Measurements from ENCODE around the gene TCF7L2. TPM values are rescaled to one million over a fixed set of nuclear protein-coding genes. Genes with fewer than 3 reads are reported as not detected.

TCF7L2 gene
- total RNA-seq, 1 experiment from 2014 or later = 22.1 TPM

- Histone ChIP-seq H3K9me3 (replicated peaks) (no peaks in the 10 kb centered on the region), H3K27me3 (no peaks in the 10 kb centered on the region), H3K36me3 (0 out of 2 replicates have a peak, but pooled peaks cover 2% of the 10 kb centered on the region), H3K4me3 (no peak overlapping the region), H3K4me1 (0 out of 2 replicates have a peak, but pooled peaks cover 5% of the 10 kb centered on the region), H3K27ac (no peak overlapping the region)
- DNase-seq = no peak
Observed at GRCh38 chr10:113111260-113111659, 161.2 kb downstream of the TCF7L2 start.

- H3K9me3 ChIP-seq (replicated peaks) = no peaks in the 10 kb centered on the region
- H3K4me1 ChIP-seq = 0 out of 2 replicates have a peak, but pooled peaks cover 5% of the 10 kb centered on the region
- H3K36me3 ChIP-seq = 0 out of 2 replicates have a peak, but pooled peaks cover 2% of the 10 kb centered on the region
- H3K27me3 ChIP-seq = no peaks in the 10 kb centered on the region
- H3K27ac ChIP-seq = no peak overlapping the region
- H3K4me3 ChIP-seq = no peak overlapping the region
- DNase-seq = no peak
Observed at GRCh38 chr10:113111900-113112853, 162.1 kb downstream of the TCF7L2 start.

GRCh38 chr10:113113241-113113640, 163.2 kb downstream of the TCF7L2 start:
- H3K9me3 ChIP-seq (replicated peaks) = no peaks in the 10 kb centered on the region
- DNase-seq = no peak
- no peaks in the 10 kb centered on the region for H3K27me3 ChIP-seq
- H3K4me1 ChIP-seq = 0 out of 2 replicates have a peak, but pooled peaks cover 5% of the 10 kb centered on the region
- H3K36me3 ChIP-seq = peaks cover 2% of the 10 kb centered on the region; the same call in 1 of the 2 replicates
- no peak overlapping the region for H3K4me3 ChIP-seq
- no peak overlapping the region for H3K27ac ChIP-seq

GRCh38 chr10:113113918-113114317, 163.9 kb downstream of the TCF7L2 start:
- DNase-seq = no peak
- H3K27ac ChIP-seq = no peak overlapping the region
- H3K27me3 ChIP-seq = no peaks in the 10 kb centered on the region
- H3K9me3 ChIP-seq (replicated peaks) = no peaks in the 10 kb centered on the region
- peaks cover 2% of the 10 kb centered on the region; the same call in 1 of the 2 replicates for H3K36me3 ChIP-seq
- 0 out of 2 replicates have a peak, but pooled peaks cover 5% of the 10 kb centered on the region for H3K4me1 ChIP-seq
- no peak overlapping the region for H3K4me3 ChIP-seq

GRCh38 chr10:113115556-113115955, 165.5 kb downstream of the TCF7L2 start:
- no peak for DNase-seq
- Histone ChIP-seq H3K27ac (no peak overlapping the region), H3K4me1 (0 out of 2 replicates have a peak, but pooled peaks cover 5% of the 10 kb centered on the region), H3K4me3 (no peak overlapping the region), H3K9me3 (replicated peaks) (no peaks in the 10 kb centered on the region), H3K36me3 (peaks cover 2% of the 10 kb centered on the region; the same call in 1 of the 2 replicates), H3K27me3 (no peaks in the 10 kb centered on the region)

GRCh38 chr10:113118882-113119281, 168.8 kb downstream of the TCF7L2 start:
- no peak for DNase-seq
- Histone ChIP-seq H3K27me3 (no peaks in the 10 kb centered on the region), H3K27ac (no peak overlapping the region), H3K4me3 (no peak overlapping the region), H3K36me3 (peaks cover 2% of the 10 kb centered on the region; the same call in 1 of the 2 replicates), H3K4me1 (0 out of 2 replicates have a peak, but pooled peaks cover 5% of the 10 kb centered on the region), H3K9me3 (replicated peaks) (no peaks in the 10 kb centered on the region)

- H3K36me3 ChIP-seq = peaks cover 2% of the 10 kb centered on the region; the same call in 1 of the 2 replicates
- H3K4me1 ChIP-seq = 0 out of 2 replicates have a peak, but pooled peaks cover 2% of the 10 kb centered on the region
- no peaks in the 10 kb centered on the region for H3K9me3 ChIP-seq (replicated peaks)
- no peak overlapping the region for H3K4me3 ChIP-seq
- H3K27me3 ChIP-seq = no peaks in the 10 kb centered on the region
- no peak for DNase-seq
- no peak overlapping the region for H3K27ac ChIP-seq
Observed at GRCh38 chr10:113119801-113120200, 169.8 kb downstream of the TCF7L2 start.

- no peak overlapping the region for H3K27ac ChIP-seq
- DNase-seq = no peak
- H3K4me1 ChIP-seq = no peaks in the 10 kb centered on the region
- H3K27me3 ChIP-seq = no peaks in the 10 kb centered on the region
- H3K36me3 ChIP-seq = peaks cover 4% of the 10 kb centered on the region
- no peaks in the 10 kb centered on the region for H3K9me3 ChIP-seq (replicated peaks)
- H3K4me3 ChIP-seq = no peak overlapping the region
Observed at GRCh38 chr10:113121153-113121552, 171.1 kb downstream of the TCF7L2 start.

GRCh38 chr10:113122947-113123346, 172.9 kb downstream of the TCF7L2 start:
- DNase-seq = no peak
- Histone ChIP-seq H3K9me3 (replicated peaks) (no peaks in the 10 kb centered on the region), H3K4me3 (no peak overlapping the region), H3K27me3 (no peaks in the 10 kb centered on the region), H3K36me3 (peaks cover 4% of the 10 kb centered on the region), H3K27ac (no peak overlapping the region), H3K4me1 (no peaks in the 10 kb centered on the region)

- no peaks in the 10 kb centered on the region for H3K9me3 ChIP-seq (replicated peaks)
- H3K27me3 ChIP-seq = no peaks in the 10 kb centered on the region
- H3K4me1 ChIP-seq = no peaks in the 10 kb centered on the region
- no peak overlapping the region for H3K4me3 ChIP-seq
- H3K36me3 ChIP-seq = peaks cover 4% of the 10 kb centered on the region; the same call in 1 of the 2 replicates
- H3K27ac ChIP-seq = no peak overlapping the region
- DNase-seq = no peak
Observed at GRCh38 chr10:113124724-113125123, 174.7 kb downstream of the TCF7L2 start.

- Histone ChIP-seq H3K9me3 (replicated peaks) (no peaks in the 10 kb centered on the region), H3K27ac (no peak overlapping the region), H3K4me1 (no peaks in the 10 kb centered on the region), H3K27me3 (no peaks in the 10 kb centered on the region), H3K36me3 (peaks cover 4% of the 10 kb centered on the region; the same call in 1 of the 2 replicates), H3K4me3 (no peak overlapping the region)
- no peak for DNase-seq
Observed at GRCh38 chr10:113125612-113126011, 175.6 kb downstream of the TCF7L2 start.

GRCh38 chr10:113126229-113127201, 176.5 kb downstream of the TCF7L2 start:
- H3K27ac ChIP-seq = no peak overlapping the region
- peaks cover 8% of the 10 kb centered on the region; the same call in 1 of the 2 replicates for H3K4me1 ChIP-seq
- no peaks in the 10 kb centered on the region for H3K27me3 ChIP-seq
- no peak overlapping the region for H3K4me3 ChIP-seq
- DNase-seq = no peak
- no peaks in the 10 kb centered on the region for H3K9me3 ChIP-seq (replicated peaks)
- H3K36me3 ChIP-seq = peaks cover 4% of the 10 kb centered on the region; the same call in 1 of the 2 replicates

GRCh38 chr10:113127261-113127900, 177.3 kb downstream of the TCF7L2 start:
- H3K9me3 ChIP-seq (replicated peaks) = no peaks in the 10 kb centered on the region
- peaks cover 15% of the 10 kb centered on the region for H3K4me1 ChIP-seq
- no peak for DNase-seq
- no peak overlapping the region for H3K4me3 ChIP-seq
- no peaks in the 10 kb centered on the region for H3K27me3 ChIP-seq
- peaks cover 4% of the 10 kb centered on the region; the same call in 1 of the 2 replicates for H3K36me3 ChIP-seq
- no peak overlapping the region for H3K27ac ChIP-seq

GRCh38 chr10:113127901-113128283, 177.8 kb downstream of the TCF7L2 start:
- Histone ChIP-seq H3K9me3 (replicated peaks) (no peaks in the 10 kb centered on the region), H3K27ac (no peak overlapping the region), H3K4me1 (peaks cover 16% of the 10 kb centered on the region), H3K27me3 (no peaks in the 10 kb centered on the region), H3K4me3 (no peak overlapping the region), H3K36me3 (peaks cover 4% of the 10 kb centered on the region; the same call in 1 of the 2 replicates)
- no peak for DNase-seq

All from SJCRH30 (cell line).